ENCODE data around the gene AFF4. TPM values are rescaled to one million over a fixed set of nuclear protein-coding genes. Genes with fewer than 3 reads are reported as not detected.
A peak's percentile ranks its signal among the peaks of the same experiment; 100 is the strongest.
"Not testable (repeated sequence)": the region's sequence is repeated elsewhere in the genome, so short reads cannot be mapped to it uniquely, and the experiment has no call there.

The AFF4 gene
- polyA plus RNA-seq, 3 donors: 9.7 to 17.7 (median 17.6) TPM

DNA sequence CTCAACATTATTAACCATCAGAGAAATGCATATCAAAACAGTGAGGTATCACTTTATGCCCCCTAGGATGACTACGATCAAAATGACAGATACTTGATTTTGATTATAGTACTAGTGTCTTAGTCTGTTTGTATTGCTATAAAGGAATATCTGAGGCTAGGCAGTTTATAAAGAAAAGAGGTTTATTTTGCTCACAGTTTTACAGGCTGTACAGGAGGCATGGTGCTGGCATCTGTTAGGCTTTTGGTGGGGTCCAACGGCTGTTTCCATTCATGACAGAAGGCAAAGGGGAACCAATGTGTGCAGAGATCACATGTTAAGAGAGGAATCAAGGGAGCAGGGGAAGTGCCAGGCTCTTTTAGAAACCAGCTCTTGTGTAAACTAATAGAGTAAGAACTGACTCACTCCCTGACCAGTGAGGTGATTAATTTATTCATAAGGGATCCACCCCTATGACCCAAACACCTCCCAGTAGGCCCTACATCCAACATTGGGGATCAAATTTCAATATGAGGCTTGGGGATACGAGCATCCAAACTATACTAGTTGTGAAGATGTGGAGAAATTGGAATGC, 16.0 kb upstream of the AFF4 start:
- H2AFZ ChIP-seq (ENCODE audit: insufficient read depth, low read depth, low read length, poor library complexity, severe bottlenecking): peak overlapping the region; percentile 25
- intact Hi-C loops (cut with micrococcal nuclease): no loop called here
- H3K27me3 ChIP-seq (ENCODE audit: control insufficient read depth in 2 of 2, insufficient read depth in 2 of 2, low read length in 2 of 2): no peaks in the 10 kb centered on the region
- no peak for TF ChIP-seq CTCF (IDR thresholded peaks at IDR 0.05)
- peaks cover 3 to 7% of the 10 kb centered on the region in 2 donors for H3K4me1 ChIP-seq (ENCODE audit: control insufficient read depth in 1 of 2, insufficient read depth in 2 of 2, low read length in 2 of 2)
- H3K27ac ChIP-seq (ENCODE audit: low read depth in 1 of 2, low read length in 2 of 2): peak overlapping the region in 1 of 2 donors; percentile 57
- H3K9ac ChIP-seq (ENCODE audit: insufficient read depth, low read length, poor library complexity, severe bottlenecking): no peak overlapping the region
- Mint-ChIP-seq H3K27me3 (ENCODE audit: low read depth in 3 of 3) (peaks cover 0 to 4% (median 1%) of the 10 kb centered on the region in 3 donors), H3K36me3 (no peaks in the 10 kb centered on the region), H3K27ac (peak overlapping the region; percentile 31 to 82 (median 74)), H3K4me3 (no peak overlapping the region), H3K9me3 (peaks cover 7 to 33% (median 23%) of the 10 kb centered on the region in 7 donors), H3K4me1 (peaks cover 9% of the 10 kb centered on the region)
- no peaks in the 10 kb centered on the region for H4K20me1 ChIP-seq (ENCODE audit: insufficient read depth, low read length)
- peaks cover 0 to 13% of the 10 kb centered on the region in 2 donors for H3K9me3 ChIP-seq (replicated peaks in 1 of 2; ENCODE audit: control insufficient read depth in 1 of 2, insufficient read depth in 1 of 2, low read length in 2 of 2)
- H3K79me2 ChIP-seq (ENCODE audit: insufficient read depth, low read length): no peaks in the 10 kb centered on the region
- H3K4me3 ChIP-seq (replicated peaks in 1 of 3; ENCODE audit: low read depth in 2 of 3, low read length in 3 of 3): no peak overlapping the region
- DNase-seq: peak; percentile 69 to 86 (median 74)
- 25% methylated on average over 1 of the region's 3 CpGs for WGBS (ENCODE audit: insufficient coverage)
- no peaks in the 10 kb centered on the region for H3K36me3 ChIP-seq (replicated peaks in 1 of 2; ENCODE audit: control insufficient read depth in 1 of 2, insufficient read depth in 2 of 2, low read length in 2 of 2)
- no peak overlapping the region for H3K4me2 ChIP-seq (replicated peaks; ENCODE audit: extremely low read depth, low read length, poor library complexity, severe bottlenecking)

- Histone ChIP-seq H2AFZ (ENCODE audit: insufficient read depth, low read depth, low read length, poor library complexity, severe bottlenecking) (no peak overlapping the region), H3K4me1 (ENCODE audit: control insufficient read depth in 1 of 2, insufficient read depth in 2 of 2, low read length in 2 of 2) (peaks cover 3 to 7% of the 10 kb centered on the region in 2 donors), H3K27ac (ENCODE audit: low read depth in 1 of 2, low read length in 2 of 2) (no peak overlapping the region), H3K36me3 (replicated peaks in 1 of 2; ENCODE audit: control insufficient read depth in 1 of 2, insufficient read depth in 2 of 2, low read length in 2 of 2) (no peaks in the 10 kb centered on the region), H4K20me1 (ENCODE audit: insufficient read depth, low read length) (no peaks in the 10 kb centered on the region), H3K4me3 (replicated peaks in 1 of 3; ENCODE audit: low read depth in 2 of 3, low read length in 3 of 3) (no peak overlapping the region), H3K79me2 (ENCODE audit: insufficient read depth, low read length) (no peaks in the 10 kb centered on the region), H3K27me3 (ENCODE audit: control insufficient read depth in 2 of 2, insufficient read depth in 2 of 2, low read length in 2 of 2) (no peaks in the 10 kb centered on the region), H3K9me3 (replicated peaks in 1 of 2; ENCODE audit: control insufficient read depth in 1 of 2, insufficient read depth in 1 of 2, low read length in 2 of 2) (peaks cover 0 to 13% of the 10 kb centered on the region in 2 donors), H3K4me2 (replicated peaks; ENCODE audit: extremely low read depth, low read length, poor library complexity, severe bottlenecking) (no peak overlapping the region), H3K9ac (ENCODE audit: insufficient read depth, low read length, poor library complexity, severe bottlenecking) (no peak overlapping the region)
- no peak overlapping the region for H3K4me3 Mint-ChIP-seq
- TF ChIP-seq CTCF (IDR thresholded peaks at IDR 0.05): no peak
- peaks cover 0 to 1% (median 1%) of the 10 kb centered on the region in 3 donors for H3K27me3 Mint-ChIP-seq (ENCODE audit: low read depth in 3 of 3)
- peaks cover 5 to 30% (median 19%) of the 10 kb centered on the region in 7 donors for H3K9me3 Mint-ChIP-seq
- intact Hi-C loops (cut with micrococcal nuclease): no loop called here
- no peak for DNase-seq
- H3K4me1 Mint-ChIP-seq: peaks cover 9% of the 10 kb centered on the region
- H3K36me3 Mint-ChIP-seq: no peaks in the 10 kb centered on the region
- whole genome bisulfite sequencing (ENCODE audit: insufficient coverage): 97% methylated on average over 3 of the region's 3 CpGs
- H3K27ac Mint-ChIP-seq: peak overlapping the region in 1 of 7 donors; percentile 18
These were observed 13.4 kb upstream of the AFF4 start for GRCh38 chr5:132976852-132977251.

DNA sequence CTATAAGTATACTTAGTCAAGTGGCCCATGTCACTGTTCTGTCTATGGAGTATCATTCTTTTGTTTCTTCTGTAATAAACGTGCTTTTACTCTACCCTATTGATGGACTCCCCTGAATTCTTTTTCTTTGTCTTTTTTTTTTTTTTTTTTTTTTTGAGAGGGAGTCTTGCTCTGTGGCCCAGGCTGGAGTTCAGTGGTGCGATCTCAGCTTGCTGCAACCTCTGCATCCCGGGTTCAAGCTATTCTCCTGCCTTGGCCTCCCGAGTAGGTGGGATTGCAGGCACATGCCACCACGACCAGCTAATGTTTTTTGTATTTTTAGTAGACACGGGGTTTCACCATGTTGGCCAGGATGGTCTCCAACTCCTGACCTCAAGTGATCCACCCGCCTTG, 9.0 kb upstream of the AFF4 start:
- H3K9me3 Mint-ChIP-seq: peaks cover 5 to 10% (median 9%) of the 10 kb centered on the region in 7 donors
- H3K27ac ChIP-seq (ENCODE audit: low read depth in 1 of 2, low read length in 2 of 2); H2AFZ ChIP-seq (ENCODE audit: insufficient read depth, low read depth, low read length, poor library complexity, severe bottlenecking): not testable (repeated sequence)

More for the DNA sequence above, 9.0 kb upstream of the AFF4 start:
- DNase-seq; H3K4me2 ChIP-seq (replicated peaks; ENCODE audit: extremely low read depth, low read length, poor library complexity, severe bottlenecking); H3K27me3 Mint-ChIP-seq (ENCODE audit: low read depth in 3 of 3); H3K4me1 Mint-ChIP-seq; H3K9ac ChIP-seq (ENCODE audit: insufficient read depth, low read length, poor library complexity, severe bottlenecking); H3K36me3 Mint-ChIP-seq; H3K27ac Mint-ChIP-seq; intact Hi-C loops (cut with micrococcal nuclease); H3K4me3 ChIP-seq (replicated peaks in 1 of 3; ENCODE audit: low read depth in 2 of 3, low read length in 3 of 3); H3K4me3 Mint-ChIP-seq; H3K36me3 ChIP-seq (replicated peaks in 1 of 2; ENCODE audit: control insufficient read depth in 1 of 2, insufficient read depth in 2 of 2, low read length in 2 of 2); H3K27me3 ChIP-seq (ENCODE audit: control insufficient read depth in 2 of 2, insufficient read depth in 2 of 2, low read length in 2 of 2); H3K79me2 ChIP-seq (ENCODE audit: insufficient read depth, low read length); H3K9me3 ChIP-seq (replicated peaks in 1 of 2; ENCODE audit: control insufficient read depth in 1 of 2, insufficient read depth in 1 of 2, low read length in 2 of 2); H4K20me1 ChIP-seq (ENCODE audit: insufficient read depth, low read length); H3K4me1 ChIP-seq (ENCODE audit: control insufficient read depth in 1 of 2, insufficient read depth in 2 of 2, low read length in 2 of 2): not testable (repeated sequence)
- WGBS (ENCODE audit: insufficient coverage): 93% methylated on average over 3 of the region's 7 CpGs
